HUES6 (cell line): Measurements from ENCODE around the gene PRXL2A.

Source experiments
- H3K27ac ChIP-seq: 2 replicates; pipeline ENCODE4 v1.7.0; 2013; ENCODE audit warnings: low read depth, mild to moderate bottlenecking, low read length, inconsistent platforms
- H3K27me3 ChIP-seq: 2 replicates; pipeline ENCODE4 v1.6.1; 2013; ENCODE audit warnings: low read length; ENCODE audit not compliant: control insufficient read depth, insufficient read depth
- H3K36me3 ChIP-seq: 2 replicates; pipeline ENCODE4 v1.6.1; 2013; ENCODE audit warnings: low read length; ENCODE audit not compliant: control insufficient read depth, insufficient read depth
- H3K4me1 ChIP-seq: 2 replicates; pipeline ENCODE4 v1.6.1; 2013; ENCODE audit warnings: low read length; ENCODE audit not compliant: control insufficient read depth, insufficient read depth
- H3K4me3 ChIP-seq: 2 replicates; pipeline ENCODE4 v1.5.1; 2013; ENCODE audit warnings: low read depth, low read length
- H3K9ac ChIP-seq: one replicate; pipeline ENCODE4 v1.6.1; 2013; ENCODE audit warnings: mild to moderate bottlenecking, low read length
- H3K9me3 ChIP-seq: 2 replicates; pipeline ENCODE4 v1.6.1; 2013; ENCODE audit warnings: low read depth, low read length; ENCODE audit not compliant: control insufficient read depth, insufficient read depth

Gene PRXL2A

DNA sequence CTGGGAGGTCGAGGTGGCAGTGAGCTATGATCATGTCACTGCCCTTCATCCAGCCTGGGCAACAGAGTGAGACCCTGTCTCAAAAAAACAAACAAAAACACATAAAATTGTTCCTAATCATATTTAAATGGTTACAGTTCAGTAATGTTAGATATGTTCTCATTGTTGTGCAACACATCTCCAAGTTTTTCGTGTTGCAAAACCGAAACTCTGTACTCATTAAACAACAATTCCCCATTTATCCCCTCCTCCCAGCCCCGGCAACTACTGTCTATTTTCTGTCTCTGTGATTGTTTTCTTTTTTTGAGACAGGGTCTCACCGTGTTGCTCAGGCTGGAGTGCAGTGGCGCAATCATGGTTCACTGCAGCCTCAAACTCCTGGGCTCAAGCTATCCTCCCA is 16.1 kb upstream of the PRXL2A start:
- no peaks in the 10 kb centered on the region for H3K9me3 ChIP-seq
- no peak overlapping the region for H3K4me3 ChIP-seq
- H3K36me3 ChIP-seq = no peaks in the 10 kb centered on the region
- H3K27ac ChIP-seq = no peak overlapping the region
- H3K9ac ChIP-seq = no peak overlapping the region
- no peaks in the 10 kb centered on the region for H3K27me3 ChIP-seq
- H3K4me1 ChIP-seq = no peaks in the 10 kb centered on the region

DNA sequence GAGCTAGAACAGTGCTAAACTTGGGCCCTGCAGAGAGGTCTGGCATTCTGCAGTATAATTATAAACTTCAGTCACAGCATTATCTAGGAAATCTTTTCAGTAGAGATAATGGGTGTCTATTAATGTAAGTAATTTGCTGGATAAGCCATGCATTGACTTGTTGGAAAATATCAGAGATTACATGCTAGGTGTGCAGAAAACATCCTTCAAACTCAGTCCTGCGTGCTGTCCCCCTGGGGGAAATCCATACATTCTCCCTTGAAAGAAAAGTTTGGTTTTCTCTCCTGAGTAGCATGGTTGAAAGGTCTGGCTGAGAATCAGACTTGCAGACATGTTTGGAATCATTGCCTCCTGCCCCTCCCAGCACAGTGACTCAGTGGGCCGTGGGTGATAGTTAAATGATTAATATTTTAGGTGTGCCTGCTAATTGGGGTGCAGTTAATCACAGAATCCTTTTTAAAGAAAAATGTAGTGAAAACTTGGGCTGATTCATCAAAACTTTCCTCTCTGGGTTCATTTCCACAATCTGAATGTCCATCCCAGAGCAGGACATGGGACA is 13.9 kb upstream of the PRXL2A start:
- no peaks in the 10 kb centered on the region for H3K27me3 ChIP-seq
- no peaks in the 10 kb centered on the region for H3K9me3 ChIP-seq
- no peaks in the 10 kb centered on the region for H3K36me3 ChIP-seq
- H3K4me1 ChIP-seq = no peaks in the 10 kb centered on the region
- H3K27ac ChIP-seq = no peak overlapping the region
- no peak overlapping the region for H3K4me3 ChIP-seq
- H3K9ac ChIP-seq = no peak overlapping the region

DNA sequence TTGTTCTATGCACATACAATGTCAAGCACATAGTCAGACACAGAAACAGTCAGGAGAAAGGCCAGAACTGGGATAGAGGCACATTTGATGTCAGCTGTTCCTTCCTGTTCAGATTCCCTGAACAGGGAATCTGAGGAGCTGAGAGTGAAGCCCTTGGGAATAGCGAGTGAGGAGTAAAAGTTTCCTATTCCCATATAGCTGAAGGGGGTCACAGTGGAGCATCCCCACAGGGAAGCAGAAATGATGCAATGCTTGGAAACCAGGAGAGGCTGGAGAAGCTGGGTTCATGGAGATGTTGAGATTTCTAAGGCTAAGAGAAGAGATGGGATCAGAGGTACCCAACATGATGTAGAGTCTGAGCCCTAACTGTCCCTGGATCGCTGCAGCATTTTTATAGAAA is 11.3 kb upstream of the PRXL2A start:
- H3K9ac ChIP-seq = no peak overlapping the region
- H3K9me3 ChIP-seq = no peaks in the 10 kb centered on the region
- H3K4me1 ChIP-seq = no peaks in the 10 kb centered on the region
- no peak overlapping the region for H3K27ac ChIP-seq
- no peaks in the 10 kb centered on the region for H3K36me3 ChIP-seq
- no peaks in the 10 kb centered on the region for H3K27me3 ChIP-seq
- H3K4me3 ChIP-seq = no peak overlapping the region

DNA sequence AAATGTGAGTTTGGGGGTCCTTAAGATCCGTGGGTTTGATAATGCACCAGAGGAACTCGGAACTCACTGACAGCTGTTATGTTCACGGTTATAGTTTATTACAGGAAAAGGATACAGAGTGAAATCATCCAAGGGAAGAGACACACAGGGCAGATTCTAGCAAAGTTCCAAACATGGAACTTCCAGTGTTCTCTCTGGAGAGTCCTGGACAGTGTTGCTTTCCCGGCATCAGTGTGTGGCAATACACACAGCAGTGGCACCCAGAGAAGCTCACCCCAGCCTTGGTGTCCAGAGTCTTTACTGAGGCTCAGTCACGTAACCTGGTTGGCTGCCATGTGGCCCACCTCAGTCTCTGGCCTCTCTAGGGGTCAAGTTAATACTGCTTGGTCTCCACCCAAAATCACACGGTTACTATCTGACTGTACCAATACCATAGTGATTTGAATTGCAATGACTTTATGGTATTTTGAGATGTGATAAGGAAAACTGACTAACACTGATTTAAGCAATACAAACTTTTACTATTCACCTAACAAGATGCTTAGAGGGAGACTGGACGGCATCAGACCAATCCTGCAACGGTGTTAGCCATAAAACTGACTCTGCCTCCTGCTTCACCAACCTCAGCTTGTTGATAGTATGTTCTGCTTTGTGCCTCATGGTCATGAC is 8.1 kb upstream of the PRXL2A start:
- H3K4me3 ChIP-seq = no peak overlapping the region
- no peak overlapping the region for H3K9ac ChIP-seq
- H3K27ac ChIP-seq = no peak overlapping the region
- H3K4me1 ChIP-seq = no peaks in the 10 kb centered on the region
- no peaks in the 10 kb centered on the region for H3K9me3 ChIP-seq
- H3K27me3 ChIP-seq = no peaks in the 10 kb centered on the region
- no peaks in the 10 kb centered on the region for H3K36me3 ChIP-seq

DNA sequence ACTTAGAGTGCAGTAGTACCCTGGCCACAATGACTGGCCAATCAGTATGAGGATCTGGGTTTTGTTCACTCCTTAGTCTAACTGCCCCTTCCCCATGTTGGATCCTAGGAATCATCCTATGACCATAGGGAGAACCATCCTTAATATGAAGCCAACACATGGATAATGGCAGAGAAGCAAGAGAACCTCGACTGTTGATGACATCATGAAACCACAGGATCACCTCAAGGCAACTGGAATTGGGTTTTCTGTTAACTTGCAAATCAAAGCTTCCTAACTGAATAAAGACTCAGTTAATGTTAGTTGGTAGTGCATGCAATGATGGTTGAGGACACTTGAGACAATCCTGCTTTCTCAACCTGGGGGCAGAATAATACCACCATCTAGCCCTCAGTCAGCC is 3.3 kb upstream of the PRXL2A start:
- H3K27ac ChIP-seq = no peak overlapping the region

DNA sequence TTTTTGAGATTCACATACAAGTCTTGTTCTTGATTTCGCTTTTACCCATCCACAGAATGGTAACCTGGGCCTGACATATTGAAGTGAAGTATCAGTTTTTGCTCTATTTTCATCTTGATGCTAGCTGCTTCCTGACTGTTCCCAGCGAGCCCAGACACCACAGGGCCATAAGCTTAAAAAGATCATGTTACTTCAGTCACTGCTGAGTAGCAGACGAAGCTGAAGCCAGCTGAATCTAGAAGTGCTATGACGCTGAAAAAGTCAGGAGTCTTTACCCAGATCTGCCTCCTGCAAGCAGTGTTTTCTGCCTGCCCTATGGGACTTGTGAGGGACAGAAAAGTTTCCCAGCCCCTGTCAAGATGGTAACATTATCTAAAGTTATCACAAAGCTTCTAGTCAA is 2.7 kb upstream of the PRXL2A start:
- Histone ChIP-seq H3K9ac (no peak overlapping the region), H3K9me3 (no peaks in the 10 kb centered on the region), H3K36me3 (no peaks in the 10 kb centered on the region), H3K4me1 (peaks cover 8% of the 10 kb centered on the region; the same call in 1 of the 2 replicates), H3K27ac (no peak overlapping the region), H3K27me3 (peaks cover 18% of the 10 kb centered on the region; the same call in 1 of the 2 replicates), H3K4me3 (no peak overlapping the region)

More for the DNA sequence above, 3.3 kb upstream of the PRXL2A start:
- Histone ChIP-seq H3K4me1 (peaks cover 8% of the 10 kb centered on the region; the same call in 1 of the 2 replicates), H3K27me3 (peaks cover 18% of the 10 kb centered on the region; the same call in 1 of the 2 replicates), H3K36me3 (no peaks in the 10 kb centered on the region), H3K9ac (no peak overlapping the region), H3K4me3 (no peak overlapping the region), H3K9me3 (no peaks in the 10 kb centered on the region)

DNA sequence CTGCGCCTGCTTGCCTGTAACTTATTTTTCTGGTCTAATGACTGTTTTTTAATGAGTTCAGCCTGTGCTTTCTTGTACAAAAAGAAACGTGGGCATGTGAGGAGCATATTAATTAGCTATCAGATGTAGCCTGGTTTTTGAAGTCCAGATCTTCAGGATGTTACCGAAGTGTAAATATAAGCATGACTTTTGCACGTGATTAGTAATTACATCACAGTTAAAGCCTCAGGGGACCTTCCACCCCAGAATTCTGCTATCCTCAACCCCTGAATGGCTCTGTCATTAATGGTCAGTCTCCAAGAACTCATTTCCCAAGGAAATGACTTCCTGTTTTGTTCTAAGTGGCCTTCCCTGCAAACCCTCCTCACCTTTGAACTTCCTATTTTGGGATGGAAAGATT is 2.1 kb upstream of the PRXL2A start:
- H3K4me1 ChIP-seq = peaks cover 8% of the 10 kb centered on the region; the same call in 1 of the 2 replicates
- H3K27me3 ChIP-seq = peaks cover 18% of the 10 kb centered on the region; the same call in 1 of the 2 replicates
- H3K9ac ChIP-seq = no peak overlapping the region
- H3K27ac ChIP-seq = no peak overlapping the region
- no peaks in the 10 kb centered on the region for H3K9me3 ChIP-seq
- no peaks in the 10 kb centered on the region for H3K36me3 ChIP-seq
- no peak overlapping the region for H3K4me3 ChIP-seq

DNA sequence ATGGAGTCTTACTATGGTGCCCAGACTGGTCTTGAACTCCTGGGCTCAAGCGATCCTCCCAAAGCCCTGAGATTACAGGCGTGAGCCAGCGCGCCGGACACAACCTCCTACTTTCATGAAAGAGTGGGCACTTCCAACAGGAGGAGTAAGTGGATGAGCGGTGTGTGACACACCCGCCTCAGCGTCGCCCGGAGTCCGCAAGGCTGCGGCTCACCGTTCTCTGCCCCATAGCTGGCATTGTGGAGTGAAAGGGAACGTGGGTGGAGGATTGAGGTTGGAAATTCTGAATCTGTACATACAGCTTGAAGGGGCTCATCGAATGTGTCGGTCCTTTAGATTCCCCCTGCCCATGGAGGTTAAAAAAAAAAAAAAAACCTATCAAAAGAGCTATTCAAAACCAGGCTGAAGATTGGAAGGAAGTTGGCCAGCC is 524 bp upstream of the PRXL2A start:
- Histone ChIP-seq H3K27me3 (peaks cover 18% of the 10 kb centered on the region; the same call in 1 of the 2 replicates), H3K4me3 (peak overlapping the region; percentile 86), H3K4me1 (peaks cover 8% of the 10 kb centered on the region; the same call in 1 of the 2 replicates), H3K9me3 (no peaks in the 10 kb centered on the region), H3K9ac (peak overlapping the region; percentile 62), H3K27ac (peak overlapping the region; percentile 28; the same call in 1 of the 2 replicates), H3K36me3 (no peaks in the 10 kb centered on the region)

DNA sequence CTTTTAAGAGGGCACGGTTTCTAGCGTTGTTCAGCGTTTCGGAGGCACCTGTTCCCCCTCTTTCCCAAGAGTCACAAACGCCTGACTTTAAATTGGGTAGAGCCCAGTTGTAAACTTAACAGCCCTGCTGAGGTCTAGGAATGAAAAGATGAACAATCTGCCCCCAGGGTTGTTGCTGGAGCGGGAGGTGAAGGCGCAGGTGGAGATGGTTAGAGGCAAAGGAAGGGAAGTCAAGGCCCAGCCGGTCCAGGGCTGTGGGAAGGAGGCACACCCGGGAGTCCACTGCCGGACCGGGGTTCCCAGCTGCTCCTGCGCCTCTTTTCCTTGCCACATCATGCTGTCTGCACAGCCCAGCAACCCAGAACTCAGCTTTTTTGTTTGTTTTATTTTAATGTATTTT is 770 bp downstream of the PRXL2A start:
- peak overlapping the region; percentile 59 for H3K9ac ChIP-seq
- peak overlapping the region; percentile 86 for H3K4me3 ChIP-seq
- no peaks in the 10 kb centered on the region for H3K9me3 ChIP-seq
- H3K27me3 ChIP-seq = peaks cover 18% of the 10 kb centered on the region; the same call in 1 of the 2 replicates
- no peak overlapping the region for H3K27ac ChIP-seq
- H3K36me3 ChIP-seq = peaks cover 1% of the 10 kb centered on the region; the same call in 1 of the 2 replicates
- H3K4me1 ChIP-seq = peaks cover 18% of the 10 kb centered on the region

DNA sequence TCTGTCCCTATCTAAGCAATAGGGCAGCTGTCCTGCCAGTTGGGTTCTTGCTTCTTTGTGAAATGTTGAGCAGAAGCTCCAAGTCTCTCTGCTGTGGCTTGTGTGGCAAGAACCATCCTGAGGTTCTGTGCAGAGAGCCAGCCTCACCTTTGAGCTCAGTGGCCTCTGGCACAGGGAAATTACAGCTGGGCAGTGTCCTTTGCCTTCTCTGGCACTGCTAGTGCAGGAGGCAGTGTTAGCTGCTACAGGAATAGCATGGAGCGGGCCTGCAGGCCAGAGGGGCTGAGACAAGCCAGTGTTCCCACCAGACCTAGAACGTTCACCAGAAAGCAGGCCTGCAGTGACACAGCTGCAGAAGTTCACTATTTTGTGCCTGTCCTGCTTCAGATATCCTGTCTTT is 1.8 kb downstream of the PRXL2A start:
- H3K27me3 ChIP-seq = peaks cover 18% of the 10 kb centered on the region; the same call in 1 of the 2 replicates
- no peak overlapping the region for H3K27ac ChIP-seq
- H3K36me3 ChIP-seq = peaks cover 3% of the 10 kb centered on the region; the same call in 1 of the 2 replicates
- peaks cover 28% of the 10 kb centered on the region for H3K4me1 ChIP-seq
- H3K9ac ChIP-seq = peak overlapping the region; percentile 5
- H3K4me3 ChIP-seq = no peak overlapping the region
- H3K9me3 ChIP-seq = no peaks in the 10 kb centered on the region

DNA sequence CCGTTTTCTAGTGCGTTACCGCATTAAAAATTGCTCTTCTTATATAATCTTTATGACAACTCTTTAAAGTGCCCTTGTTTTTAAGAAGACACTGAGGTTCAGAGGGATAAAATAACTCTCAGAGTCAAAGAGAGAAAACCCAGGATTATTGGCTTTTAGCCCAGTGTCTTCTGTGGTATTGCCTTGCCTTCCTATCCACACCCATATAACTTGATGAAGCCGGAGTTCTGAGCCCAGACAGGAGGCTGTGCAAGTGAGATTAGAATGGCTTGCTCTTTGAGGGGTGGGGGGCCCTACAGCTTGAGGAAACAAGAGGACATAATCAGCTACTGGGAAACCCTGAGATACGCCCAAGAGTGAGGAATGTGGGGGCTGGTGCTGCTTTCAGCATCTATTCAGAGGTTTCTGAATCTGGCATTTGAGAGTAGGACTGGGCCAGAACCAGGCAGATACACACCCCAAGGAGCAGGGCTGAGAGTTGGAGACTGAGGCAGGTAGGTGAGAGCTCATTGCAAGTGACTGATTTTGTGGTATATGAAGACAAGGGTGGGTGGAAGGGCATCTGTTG is 2.3 kb downstream of the PRXL2A start:
- H3K4me1 ChIP-seq = peaks cover 32% of the 10 kb centered on the region
- peak overlapping the region; percentile 5 for H3K9ac ChIP-seq
- H3K4me3 ChIP-seq = no peak overlapping the region
- H3K9me3 ChIP-seq = no peaks in the 10 kb centered on the region
- peaks cover 3% of the 10 kb centered on the region; the same call in 1 of the 2 replicates for H3K36me3 ChIP-seq
- H3K27ac ChIP-seq = no peak overlapping the region
- H3K27me3 ChIP-seq = peaks cover 18% of the 10 kb centered on the region; the same call in 1 of the 2 replicates
